H1 (cell line): ENCODE results near the gene BBS5. TPM values are rescaled to one million over a fixed set of nuclear protein-coding genes. Genes with fewer than 3 reads are reported as not detected.

ENCODE experiments used
- CTCF ChIA-PET: fragments of 300-600 bp; sonication (Branson Sonifier 250); formaldehyde crosslinking; loops from one replicate; lab custom pipeline; 2021; ENCODE audit not compliant: partially characterized antibody; lab: Charles Lee
- POLR2A ChIA-PET: fragments of 300-600 bp; sonication (Branson Sonifier 250); formaldehyde crosslinking; loops from one replicate; lab custom pipeline; 2021; ENCODE audit warnings: inconsistent platforms; ENCODE audit not compliant: partially characterized antibody; lab: Charles Lee
- DNase-seq, 2 experiments: peaks; one replicate each; pipeline versions ENCODE4 v3.0.0 to v3.0.0-alpha.2; 2010 to 2022; ENCODE audit warnings: low spot score in 2 of 2, low read depth in 1 of 2, mixed read lengths in 1 of 2
- FAIRE-seq: peaks from 2 replicates; lab custom pipeline; 2011; peaks lifted over from hg19 to GRCh38; lab: Jason Lieb, UNC
- H2AFZ ChIP-seq: 2 replicates; pipeline ENCODE4 v1.8.1; 2012; ENCODE audit warnings: low read length, inconsistent platforms
- H2AK5ac ChIP-seq: 2 replicates; pipeline ENCODE4 v1.6.1; 2013; ENCODE audit warnings: low read depth, low read length
- H2BK120ac ChIP-seq: replicated peaks from 2 replicates; pipeline ENCODE3; 2013; ENCODE audit warnings: low read depth, low read length, inconsistent platforms
- H2BK12ac ChIP-seq: 2 replicates; pipeline ENCODE4 v1.6.1; 2013; ENCODE audit warnings: low read depth, low read length
- H2BK15ac ChIP-seq: 2 replicates; pipeline ENCODE4 v1.6.1; 2013; ENCODE audit warnings: low read length
- H2BK20ac ChIP-seq: 2 replicates; pipeline ENCODE4 v1.6.1; 2013; ENCODE audit warnings: low read length
- H2BK5ac ChIP-seq: 2 replicates; pipeline ENCODE4 v1.6.1; 2013; ENCODE audit warnings: low read depth, low read length
- H3K14ac ChIP-seq: 2 replicates; pipeline ENCODE4 v1.6.1; 2013; ENCODE audit warnings: inconsistent platforms; ENCODE audit not compliant: insufficient read length
- H3K18ac ChIP-seq: 2 replicates; pipeline ENCODE4 v1.6.1; 2013; ENCODE audit warnings: low read length; ENCODE audit errors: extremely low read depth
- H3K23ac ChIP-seq: 2 replicates; pipeline ENCODE4 v1.6.1; 2013; ENCODE audit warnings: inconsistent platforms; ENCODE audit not compliant: insufficient read length
- H3K23me2 ChIP-seq: 2 replicates; pipeline ENCODE4 v1.6.1; 2013; ENCODE audit warnings: low read depth, low read length
- H3K27ac ChIP-seq: 2 replicates; pipeline ENCODE4 v1.6.1; 2011; ENCODE audit warnings: low read depth, low read length, inconsistent platforms
- H3K27me3 ChIP-seq, 4 experiments: replicated peaks in 1 of 4; 1 replicate in 1 of 4; 2 replicates in 3 of 4; pipeline versions ENCODE4 v1.6.1 to v1.8.1; 2011 to 2013; ENCODE audit warnings: low read length in 3 of 4, mild to moderate bottlenecking in 3 of 4, inconsistent platforms in 2 of 4, mixed read lengths in 2 of 4, moderate library complexity in 1 of 4; ENCODE audit not compliant: control insufficient read depth in 3 of 4, insufficient read depth in 3 of 4; ENCODE audit errors: extremely low read depth in 1 of 4
- H3K36me3 ChIP-seq, 4 experiments: 2 replicates each; pipeline versions ENCODE4 v1.6.1 to v1.8.1; 2011 to 2013; ENCODE audit warnings: mild to moderate bottlenecking in 4 of 4, low read length in 3 of 4, moderate library complexity in 2 of 4, control low read depth in 1 of 4, inconsistent platforms in 1 of 4; ENCODE audit not compliant: insufficient read depth in 4 of 4, control insufficient read depth in 2 of 4
- H3K4ac ChIP-seq: replicated peaks from 2 replicates; pipeline ENCODE3; 2013; ENCODE audit warnings: low read length, low read depth, mixed read lengths, inconsistent platforms; ENCODE audit not compliant: insufficient read length
- H3K4me1 ChIP-seq, 4 experiments: replicated peaks in 1 of 4; 1 replicate in 1 of 4; 2 replicates in 3 of 4; pipeline versions ENCODE4 v1.6.1 to v1.8.1; 2011 to 2013; ENCODE audit warnings: low read length in 3 of 4, inconsistent platforms in 2 of 4, mixed read lengths in 1 of 4; ENCODE audit not compliant: insufficient read depth in 4 of 4, control insufficient read depth in 3 of 4
- H3K4me2 ChIP-seq, 2 experiments: 2 replicates each; pipeline versions ENCODE4 v1.6.1 to v1.8.1; 2011 to 2013; ENCODE audit warnings: low read depth in 2 of 2, low read length in 2 of 2, control low read depth in 1 of 2, inconsistent platforms in 1 of 2, mild to moderate bottlenecking in 1 of 2; ENCODE audit not compliant: insufficient read depth in 1 of 2
- H3K4me3 ChIP-seq, 4 experiments: fragments of 200-600, 300-600 bp in 1 of 4; sonication (generic), shearing (Covaris generic), sonication (Bioruptor Twin) in 1 of 4; 2 replicates each; pipeline versions ENCODE4 v1.5.1 to v1.8.1; 2011 to 2016; ENCODE audit warnings: low read length in 4 of 4, low read depth in 3 of 4, control low read depth in 2 of 4, inconsistent platforms in 2 of 4, mild to moderate bottlenecking in 2 of 4, mixed read lengths in 1 of 4, moderate library complexity in 1 of 4; ENCODE audit not compliant: insufficient read depth in 2 of 4; ENCODE audit errors: extremely low read depth in 1 of 4
- H3K56ac ChIP-seq: replicated peaks from 2 replicates; pipeline ENCODE3; 2013; ENCODE audit warnings: low read depth, mild to moderate bottlenecking, mixed read lengths, low read length, inconsistent platforms; ENCODE audit not compliant: insufficient read length
- H3K79me1 ChIP-seq: 2 replicates; pipeline ENCODE4 v1.6.1; 2013; ENCODE audit warnings: low read depth, low read length, control low read depth
- H3K79me2 ChIP-seq, 2 experiments: 2 replicates each; pipeline versions ENCODE4 v1.6.1 to v1.8.1; 2012 to 2013; ENCODE audit warnings: low read length in 2 of 2, mild to moderate bottlenecking in 2 of 2, inconsistent platforms in 1 of 2; ENCODE audit not compliant: insufficient read depth in 2 of 2, control insufficient read depth in 1 of 2
- H3K9ac ChIP-seq, 4 experiments: replicated peaks in 1 of 4; 1 replicate in 1 of 4; 2 replicates in 3 of 4; pipeline versions ENCODE4 v1.6.1 to v1.8.1; 2011 to 2013; ENCODE audit warnings: low read depth in 3 of 4, low read length in 3 of 4, control low read depth in 2 of 4, mild to moderate bottlenecking in 2 of 4, moderate library complexity in 2 of 4, inconsistent platforms in 1 of 4; ENCODE audit errors: extremely low read depth in 1 of 4
- H3K9me3 ChIP-seq, 2 experiments: 2 replicates each; pipeline versions ENCODE4 v1.6.1 to v1.8.1; 2012 to 2013; ENCODE audit warnings: mild to moderate bottlenecking in 2 of 2, moderate library complexity in 2 of 2, control low read depth in 1 of 2, inconsistent platforms in 1 of 2, low read depth in 1 of 2, low read length in 1 of 2, mixed read lengths in 1 of 2; ENCODE audit not compliant: insufficient read depth in 2 of 2
- H4K20me1 ChIP-seq, 2 experiments: replicated peaks in 1 of 2; 2 replicates each; pipeline versions ENCODE3 to v1.8.1; 2011 to 2013; ENCODE audit warnings: inconsistent platforms in 2 of 2, low read length in 2 of 2, mild to moderate bottlenecking in 1 of 2; ENCODE audit not compliant: insufficient read depth in 2 of 2, control insufficient read depth in 1 of 2
- H4K5ac ChIP-seq: 2 replicates; pipeline ENCODE4 v1.6.1; 2013; ENCODE audit warnings: low read length, low read depth, mixed read lengths, inconsistent platforms; ENCODE audit not compliant: insufficient read length
- H4K8ac ChIP-seq: 2 replicates; pipeline ENCODE4 v1.8.0; 2013; ENCODE audit warnings: mild to moderate bottlenecking, moderate library complexity, low read length, inconsistent platforms; ENCODE audit not compliant: insufficient read depth; ENCODE audit errors: extremely low read depth
- H4K91ac ChIP-seq: replicated peaks from 2 replicates; pipeline ENCODE3; 2013; ENCODE audit warnings: low read length, mixed read lengths, inconsistent platforms; ENCODE audit not compliant: insufficient read length
- EZH2 ChIP-seq: fragments of 200-600 bp; sonication (generic); IDR thresholded peaks from 2 replicates; pipeline ENCODE4 v1.7.1; 2012; ENCODE audit warnings: low read depth, mild to moderate bottlenecking, moderate library complexity, low read length, inconsistent platforms; ENCODE audit not compliant: severe bottlenecking
- GTF2F1 ChIP-seq: IDR thresholded peaks from 2 replicates; pipeline ENCODE4 v1.6.1; 2012; ENCODE audit warnings: low read depth, low read length, improper control_type of control experiment, borderline replicate concordance
- TAF1 ChIP-seq: IDR thresholded peaks from 2 replicates; pipeline ENCODE4 v1.6.1; 2011; ENCODE audit warnings: mild to moderate bottlenecking, low read depth, low read length
- WGBS, 2 experiments: shearing (Covaris generic) in 1 of 2; methylation state at CpG; one replicate each; pipeline versions ENCODE4 v1.1.6 to v1.1.7; 2013 to 2015; ENCODE audit warnings: low lambda C conversion rate in 2 of 2, mixed read lengths in 2 of 2, inconsistent platforms in 1 of 2, low coverage in 1 of 2, missing lambda C conversion rate in 1 of 2; ENCODE audit not compliant: insufficient replicate concordance in 2 of 2, insufficient coverage in 1 of 2, insufficient read length in 1 of 2; ENCODE audit errors: extremely low coverage in 1 of 2, missing lambda C conversion rate in 1 of 2; 5-methylcytosine and 5-hydroxymethylcytosine counted together
- polyA plus RNA-seq, 7 experiments: library from polyadenylated mRNA; depleted of rRNA in 3 of 7; stranded (reverse) in 5 of 7; unstranded in 2 of 7; fragments of >200 nt in 5 of 7; fragments of 200-250 nt in 2 of 7; gene quantifications; 1 replicate in 5 of 7; 2 replicates in 1 of 7; 4 replicates in 1 of 7; pipeline versions ENCODE4 v1.2.1 to v1.2.3, GENCODE V29; 2011 to 2013; ENCODE audit warnings: missing spikeins in 2 of 7, mixed read lengths in 2 of 7
- total RNA-seq: library from RNA; stranded (reverse); fragmentation: NEBNext Ultra II Directional; extraction: Animal tissue kit (Norgen Biotek cat#: 25700); gene quantifications from 2 replicates; pipeline ENCODE4 v1.2.1, GENCODE V29; 2021

The BBS5 gene
- total and polyA plus RNA-seq, 2 of the 8 experiments (the other 6 are each of a cell fraction or from before 2014, with no cell fraction given) = 0.20 to 0.36 TPM

DNA sequence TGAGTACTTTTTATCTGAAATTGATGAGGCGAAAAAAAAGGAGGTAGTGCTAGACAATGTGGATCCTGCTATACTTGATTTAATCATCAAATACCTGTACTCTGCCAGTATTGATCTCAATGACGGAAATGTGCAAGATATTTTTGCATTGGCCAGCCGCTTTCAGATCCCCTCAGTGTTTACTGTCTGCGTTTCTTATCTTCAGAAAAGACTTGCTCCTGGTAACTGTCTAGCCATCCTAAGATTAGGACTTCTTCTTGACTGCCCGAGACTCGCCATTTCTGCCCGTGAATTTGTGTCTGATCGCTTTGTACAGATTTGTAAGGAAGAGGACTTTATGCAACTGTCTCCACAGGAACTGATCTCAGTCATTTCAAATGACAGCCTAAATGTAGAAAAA is 30.7 kb downstream of the BBS5 start:
- Histone ChIP-seq H3K4me3 (no peak overlapping the region), H3K36me3 (no peaks in the 10 kb centered on the region; a peak in 1 of 8 replicates), H4K8ac (no peak overlapping the region), H3K79me2 (no peaks in the 10 kb centered on the region), H2BK15ac (no peak overlapping the region), H2BK12ac (no peak overlapping the region), H3K79me1 (no peaks in the 10 kb centered on the region), H3K4me1 (peaks cover 0 to 2% (median 0%) of the 10 kb centered on the region in 4 experiments; a peak in 2 of 7 replicates), H3K18ac (no peak overlapping the region), H3K4me2 (no peak overlapping the region), H3K9ac (no peak overlapping the region), H4K91ac (no peak overlapping the region), H4K20me1 (no peaks in the 10 kb centered on the region), H2BK120ac (no peak overlapping the region), H3K27me3 (no peaks in the 10 kb centered on the region), H2AFZ (peak overlapping the region; percentile 54; the same call in 1 of the 2 replicates), H3K56ac (no peak overlapping the region), H3K23me2 (no peaks in the 10 kb centered on the region), H2BK5ac (no peak overlapping the region), H2BK20ac (no peak overlapping the region), H4K5ac (no peak overlapping the region), H3K4ac (no peak overlapping the region), H3K27ac (no peak overlapping the region), H3K9me3 (peaks cover 0 to 7% of the 10 kb centered on the region in 2 experiments; a peak in 1 of 4 replicates), H3K14ac (no peak overlapping the region), H3K23ac (no peak overlapping the region), H2AK5ac (no peak overlapping the region)
- ChIA-PET POLR2A (no interaction called here), CTCF (interaction anchor here (1.1 kb wide), 1 partner anchor 12 kb away, joined by 3 read pairs; no protein-coding TSS in a partner anchor)
- 94% methylated on average over 8 of the region's 8 CpGs; no CpG with 5 or more reads in 1 of the 2 experiments for WGBS, 2 experiments
- no peak for TF ChIP-seq GTF2F1
- no peak for TF ChIP-seq EZH2
- no peak for TF ChIP-seq TAF1
- FAIRE-seq (no peak), DNase-seq (no peak)
